ENCODE measurements around the gene DPCD.

DPCD gene

GRCh38 chr10:101563007-101563406 is 25.1 kb upstream of the DPCD start:
- DNase-seq (ENCODE audit: low read depth): no peak
- H3K4me3 ChIP-seq (ENCODE audit: low read depth, low read length): no peak overlapping the region
- TF ChIP-seq, protein P1, sequence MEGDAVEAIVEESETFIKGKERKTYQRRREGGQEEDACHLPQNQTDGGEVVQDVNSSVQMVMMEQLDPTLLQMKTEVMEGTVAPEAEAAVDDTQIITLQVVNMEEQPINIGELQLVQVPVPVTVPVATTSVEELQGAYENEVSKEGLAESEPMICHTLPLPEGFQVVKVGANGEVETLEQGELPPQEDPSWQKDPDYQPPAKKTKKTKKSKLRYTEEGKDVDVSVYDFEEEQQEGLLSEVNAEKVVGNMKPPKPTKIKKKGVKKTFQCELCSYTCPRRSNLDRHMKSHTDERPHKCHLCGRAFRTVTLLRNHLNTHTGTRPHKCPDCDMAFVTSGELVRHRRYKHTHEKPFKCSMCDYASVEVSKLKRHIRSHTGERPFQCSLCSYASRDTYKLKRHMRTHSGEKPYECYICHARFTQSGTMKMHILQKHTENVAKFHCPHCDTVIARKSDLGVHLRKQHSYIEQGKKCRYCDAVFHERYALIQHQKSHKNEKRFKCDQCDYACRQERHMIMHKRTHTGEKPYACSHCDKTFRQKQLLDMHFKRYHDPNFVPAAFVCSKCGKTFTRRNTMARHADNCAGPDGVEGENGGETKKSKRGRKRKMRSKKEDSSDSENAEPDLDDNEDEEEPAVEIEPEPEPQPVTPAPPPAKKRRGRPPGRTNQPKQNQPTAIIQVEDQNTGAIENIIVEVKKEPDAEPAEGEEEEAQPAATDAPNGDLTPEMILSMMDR (IDR thresholded peaks at IDR 0.05; ENCODE audit: control insufficient read depth, extremely low read depth, insufficient read depth): no peak

DNA sequence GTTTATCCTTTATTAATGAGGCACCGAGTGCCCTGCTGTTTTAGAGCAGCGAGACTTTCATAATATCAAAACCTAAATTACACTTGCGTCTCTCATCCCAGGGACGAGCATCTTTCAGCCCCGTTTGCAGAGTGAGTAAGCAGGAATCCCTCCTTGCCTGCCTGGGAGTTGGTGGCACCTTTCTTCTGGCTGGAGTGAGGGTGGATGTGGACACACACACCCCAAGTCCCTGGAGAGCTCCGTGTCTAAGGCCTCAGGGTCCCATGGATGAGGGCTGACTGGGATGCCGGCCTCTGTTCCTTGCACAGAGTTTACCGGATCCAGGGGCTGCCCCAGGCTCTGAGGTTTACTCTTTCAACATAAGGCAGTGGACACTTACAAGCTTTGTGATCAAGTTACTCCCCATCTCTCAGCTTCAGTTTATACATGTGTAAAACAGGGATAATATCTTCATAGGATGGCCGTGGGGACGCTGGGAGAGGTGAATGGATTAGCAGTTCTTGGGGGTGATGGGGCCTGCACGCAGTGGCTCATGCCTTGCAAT is 24.6 kb upstream of the DPCD start:
- DNase-seq (ENCODE audit: low read depth): no peak
- H3K4me3 ChIP-seq (ENCODE audit: low read depth, low read length): no peak overlapping the region
- TF ChIP-seq, protein P1 (IDR thresholded peaks at IDR 0.05; ENCODE audit: control insufficient read depth, extremely low read depth, insufficient read depth): no peak

DNA sequence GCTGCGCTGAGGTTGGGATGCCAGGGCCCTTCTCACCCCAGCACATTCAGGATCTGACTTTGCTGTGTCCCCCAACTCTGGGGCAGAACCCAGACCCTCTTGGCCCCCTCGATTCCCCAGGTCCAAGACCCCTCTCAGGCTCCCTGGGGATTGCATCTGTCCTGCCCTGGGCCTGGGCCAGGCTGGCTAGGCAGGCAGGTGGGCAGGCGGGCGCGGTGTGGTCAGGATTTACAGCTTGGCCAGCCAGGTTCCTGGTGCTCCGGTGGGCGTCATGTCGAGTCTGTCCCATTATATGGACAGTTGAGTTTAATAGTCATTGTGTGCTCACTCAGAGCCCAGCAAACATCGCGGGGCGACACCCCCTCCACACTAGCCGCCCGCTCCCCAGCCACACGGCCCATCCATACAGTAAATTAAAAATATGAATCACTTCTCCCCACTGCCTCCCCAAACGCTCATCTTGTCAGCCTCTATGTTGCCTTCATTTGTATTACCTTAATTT is 23.6 kb upstream of the DPCD start:
- TF ChIP-seq, protein P1 (IDR thresholded peaks at IDR 0.05; ENCODE audit: control insufficient read depth, extremely low read depth, insufficient read depth): no peak
- H3K4me3 ChIP-seq (ENCODE audit: low read depth, low read length): no peak overlapping the region
- no peak for DNase-seq (ENCODE audit: low read depth)

GRCh38 chr10:101565370-101565900 is 22.7 kb upstream of the DPCD start:
- H3K4me3 ChIP-seq (ENCODE audit: low read depth, low read length): no peak overlapping the region
- no peak for DNase-seq (ENCODE audit: low read depth)
- TF ChIP-seq, protein P1 (IDR thresholded peaks at IDR 0.05; ENCODE audit: control insufficient read depth, extremely low read depth, insufficient read depth): no peak

DNA sequence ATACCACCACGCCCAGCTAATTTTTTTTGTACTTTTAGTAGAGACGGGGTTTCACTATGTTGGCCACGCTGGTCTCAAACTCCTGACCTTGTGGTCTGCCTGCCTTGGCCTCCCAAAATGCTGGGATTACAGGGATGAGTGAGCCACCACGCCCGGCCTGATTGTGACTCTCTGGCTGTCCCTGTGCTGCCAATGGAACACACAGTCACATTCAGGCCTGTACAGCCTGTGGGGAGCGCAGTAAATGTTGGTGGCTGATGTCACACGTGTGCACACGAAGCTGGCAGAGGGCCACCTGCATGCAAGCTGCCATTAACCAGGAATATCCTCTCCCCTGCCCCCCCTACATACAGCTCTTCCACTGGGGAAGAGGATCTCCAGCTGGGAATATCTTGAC is 22.2 kb upstream of the DPCD start:
- TF ChIP-seq, protein P1 (IDR thresholded peaks at IDR 0.05; ENCODE audit: control insufficient read depth, extremely low read depth, insufficient read depth): no peak
- DNase-seq (ENCODE audit: low read depth): no peak
- no peak overlapping the region for H3K4me3 ChIP-seq (ENCODE audit: low read depth, low read length)

GRCh38 chr10:101566333-101567164 is 21.6 kb upstream of the DPCD start:
- TF ChIP-seq, protein P1 (IDR thresholded peaks at IDR 0.05; ENCODE audit: control insufficient read depth, extremely low read depth, insufficient read depth): no peak
- H3K4me3 ChIP-seq (ENCODE audit: low read depth, low read length): no peak overlapping the region
- no peak for DNase-seq (ENCODE audit: low read depth)

Measured in LNCaP clone FGC (cell line).